ENCODE measurements around the gene TPP1. TPM values are rescaled to one million over a fixed set of nuclear protein-coding genes. Genes with fewer than 3 reads are reported as not detected.
A peak's percentile ranks its signal among the peaks of the same experiment; 100 is the strongest.

TPP1 gene
- polyA plus RNA-seq, 1 experiment: 77.6 TPM

DNA sequence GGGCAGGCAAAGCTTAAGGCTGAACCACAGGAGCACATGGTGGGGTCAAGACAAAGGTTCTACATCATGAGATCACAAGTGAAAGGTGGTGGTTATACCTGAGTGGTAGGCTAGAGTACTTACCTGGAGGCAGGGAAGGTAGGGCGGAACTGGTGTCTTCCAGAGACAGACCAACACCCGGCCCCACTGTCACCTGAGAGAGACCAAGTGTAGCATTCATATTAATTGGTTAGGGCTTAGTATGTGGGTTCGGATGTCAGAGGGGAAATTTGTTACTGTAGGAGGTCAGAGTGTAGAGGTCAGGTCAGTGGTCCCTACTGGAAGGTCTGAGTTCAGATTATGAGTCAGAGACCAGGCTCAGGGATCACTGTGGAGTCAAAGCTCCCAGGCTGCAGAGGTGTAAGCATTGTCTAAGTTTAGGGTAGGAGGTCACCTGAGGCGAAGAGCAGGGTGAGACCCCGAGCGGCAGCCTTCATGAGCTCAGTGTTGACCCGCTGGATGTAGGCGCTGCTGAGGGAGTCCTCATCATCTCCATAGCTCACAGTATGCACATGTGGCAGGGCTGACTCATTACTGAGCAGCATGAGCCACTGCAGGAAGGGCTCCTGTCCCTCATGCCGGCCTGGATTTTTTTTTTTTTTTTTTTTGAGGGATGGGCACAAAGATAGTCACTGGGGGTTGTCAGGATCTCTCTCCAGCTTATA, 3.2 kb downstream of the TPP1 start:
- DNase-seq (ENCODE audit: low read depth): no peak
- Histone ChIP-seq H3K36me3 (ENCODE audit: control insufficient read depth, insufficient read depth, low read length) (peaks cover 16% of the 10 kb centered on the region), H3K27me3 (ENCODE audit: control insufficient read depth, insufficient read depth, low read length) (no peaks in the 10 kb centered on the region), H3K4me3 (ENCODE audit: low read depth, low read length) (no peak overlapping the region)
- ChIA-PET POLR2A (no interaction called here), CTCF (interaction anchor here (1.1 kb wide), 1 partner anchor 59 kb away, joined by 4 read pairs; no protein-coding TSS in a partner anchor)
- TF ChIP-seq, protein P1, sequence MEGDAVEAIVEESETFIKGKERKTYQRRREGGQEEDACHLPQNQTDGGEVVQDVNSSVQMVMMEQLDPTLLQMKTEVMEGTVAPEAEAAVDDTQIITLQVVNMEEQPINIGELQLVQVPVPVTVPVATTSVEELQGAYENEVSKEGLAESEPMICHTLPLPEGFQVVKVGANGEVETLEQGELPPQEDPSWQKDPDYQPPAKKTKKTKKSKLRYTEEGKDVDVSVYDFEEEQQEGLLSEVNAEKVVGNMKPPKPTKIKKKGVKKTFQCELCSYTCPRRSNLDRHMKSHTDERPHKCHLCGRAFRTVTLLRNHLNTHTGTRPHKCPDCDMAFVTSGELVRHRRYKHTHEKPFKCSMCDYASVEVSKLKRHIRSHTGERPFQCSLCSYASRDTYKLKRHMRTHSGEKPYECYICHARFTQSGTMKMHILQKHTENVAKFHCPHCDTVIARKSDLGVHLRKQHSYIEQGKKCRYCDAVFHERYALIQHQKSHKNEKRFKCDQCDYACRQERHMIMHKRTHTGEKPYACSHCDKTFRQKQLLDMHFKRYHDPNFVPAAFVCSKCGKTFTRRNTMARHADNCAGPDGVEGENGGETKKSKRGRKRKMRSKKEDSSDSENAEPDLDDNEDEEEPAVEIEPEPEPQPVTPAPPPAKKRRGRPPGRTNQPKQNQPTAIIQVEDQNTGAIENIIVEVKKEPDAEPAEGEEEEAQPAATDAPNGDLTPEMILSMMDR (IDR thresholded peaks at IDR 0.05; ENCODE audit: insufficient read depth, low read depth, low read length): no peak

GRCh38 chr11:6615046-6615445, 4.2 kb downstream of the TPP1 start:
- no peaks in the 10 kb centered on the region for H3K27me3 ChIP-seq (ENCODE audit: control insufficient read depth, insufficient read depth, low read length)
- ChIA-PET CTCF (interaction anchor here (1.1 kb wide), 1 partner anchor 60 kb away, joined by 4 read pairs; no protein-coding TSS in a partner anchor), POLR2A (no interaction called here)
- DNase-seq (ENCODE audit: low read depth): no peak
- peaks cover 23% of the 10 kb centered on the region for H3K36me3 ChIP-seq (ENCODE audit: control insufficient read depth, insufficient read depth, low read length)
- TF ChIP-seq, protein P1 (IDR thresholded peaks at IDR 0.05; ENCODE audit: insufficient read depth, low read depth, low read length): no peak
- no peak overlapping the region for H3K4me3 ChIP-seq (ENCODE audit: low read depth, low read length)

DNA sequence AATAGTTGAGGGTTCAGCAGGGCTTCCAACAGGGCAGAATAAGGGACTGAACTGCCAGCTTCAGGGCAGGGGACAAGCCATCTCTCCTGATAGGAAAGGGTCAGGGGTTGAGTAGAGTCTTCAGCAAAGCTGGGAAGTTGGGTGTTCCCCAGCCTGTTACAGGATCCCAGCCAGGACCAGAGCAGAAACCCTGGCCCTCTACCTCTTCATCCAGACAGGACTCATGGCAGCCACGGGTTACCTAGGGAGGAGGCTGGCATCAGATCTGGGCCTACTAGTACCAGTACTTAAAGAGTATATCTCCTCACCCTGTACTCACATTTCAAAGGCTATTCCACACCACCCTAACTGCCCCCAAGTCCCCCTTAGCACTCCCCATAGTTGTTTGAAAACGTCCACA, 4.8 kb downstream of the TPP1 start:
- H3K27me3 ChIP-seq (ENCODE audit: control insufficient read depth, insufficient read depth, low read length): no peaks in the 10 kb centered on the region
- CTCF ChIA-PET: no interaction called here
- POLR2A ChIA-PET: no interaction called here
- DNase-seq (ENCODE audit: low read depth): no peak
- no peak overlapping the region for H3K4me3 ChIP-seq (ENCODE audit: low read depth, low read length)
- peaks cover 29% of the 10 kb centered on the region for H3K36me3 ChIP-seq (ENCODE audit: control insufficient read depth, insufficient read depth, low read length)
- TF ChIP-seq, protein P1 (IDR thresholded peaks at IDR 0.05; ENCODE audit: insufficient read depth, low read depth, low read length): no peak

- no peak for DNase-seq (ENCODE audit: low read depth)
- ChIA-PET CTCF (interaction anchor here (2.1 to 3.2 kb wide), 2 partner anchors 69 to 74 kb away, joined by 5 to 24 read pairs; partner anchors contain the start of gene MRPL17), POLR2A (no interaction called here)
- H3K36me3 ChIP-seq (ENCODE audit: control insufficient read depth, insufficient read depth, low read length): peaks cover 38% of the 10 kb centered on the region
- H3K27me3 ChIP-seq (ENCODE audit: control insufficient read depth, insufficient read depth, low read length): no peaks in the 10 kb centered on the region
- TF ChIP-seq, protein P1 (IDR thresholded peaks at IDR 0.05; ENCODE audit: insufficient read depth, low read depth, low read length): no peak
- no peak overlapping the region for H3K4me3 ChIP-seq (ENCODE audit: low read depth, low read length)
Measured at GRCh38 chr11:6613496-6613895, 5.7 kb downstream of the TPP1 start.

DNA sequence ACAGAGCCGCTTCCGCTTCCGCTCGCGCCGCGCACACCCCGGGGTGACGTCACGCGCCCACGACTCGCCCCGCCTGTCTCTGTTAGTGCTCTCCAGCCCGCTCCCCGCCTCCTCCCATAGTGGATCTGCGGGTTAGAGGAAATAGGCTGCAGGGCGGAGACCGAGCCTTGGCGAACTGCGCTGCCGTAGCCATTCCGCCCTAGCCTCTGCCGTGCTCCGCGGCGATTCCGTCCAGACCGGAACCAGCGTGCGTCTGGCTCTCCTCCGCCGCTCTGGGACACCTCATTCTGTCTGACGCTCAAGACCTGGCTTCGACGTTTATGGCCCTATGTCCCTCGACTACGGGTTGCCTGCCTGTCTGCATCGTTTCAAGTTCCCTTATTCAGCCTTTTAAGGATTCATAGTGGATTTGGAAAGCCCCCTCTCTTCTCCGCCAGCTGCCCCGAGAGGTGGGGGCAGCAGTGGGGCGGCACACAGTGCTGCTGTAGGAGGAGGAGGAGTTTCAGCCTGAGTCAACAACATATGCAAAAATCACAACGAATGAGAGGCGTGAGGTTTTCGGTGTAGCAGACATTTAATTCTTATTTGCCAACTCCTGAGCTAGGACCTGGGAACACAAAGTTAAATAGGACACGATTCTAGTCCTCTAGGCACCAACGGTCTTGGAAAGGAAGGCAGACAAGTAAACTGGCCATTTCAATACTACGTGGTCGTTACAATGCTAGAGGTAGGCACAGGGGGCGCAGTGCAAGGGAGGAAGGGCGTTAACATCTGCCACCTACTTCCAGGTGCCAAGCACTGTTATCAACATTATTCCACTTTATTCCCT, 6.8 kb downstream of the TPP1 start, which contains the start of gene TAF10:
TSS of gene TAF10 (minus strand) at position 4 of the 829 bp plus-strand sequence. CDS start 27 bp downstream, outside the sequence.
- ChIA-PET CTCF (interaction anchor here (0.6 to 3.2 kb wide), 9 partner anchors 34 to 173 kb away, joined by 3 to 24 read pairs (median 5); partner anchors contain the start of genes MRPL17 and TIMM10B), POLR2A (interaction anchor here (0.6 to 1.1 kb wide), 3 partner anchors 82 to 898 kb away, joined by 3 read pairs; no protein-coding TSS in a partner anchor)
- no peaks in the 10 kb centered on the region for H3K27me3 ChIP-seq (ENCODE audit: control insufficient read depth, insufficient read depth, low read length)
- peaks cover 42% of the 10 kb centered on the region for H3K36me3 ChIP-seq (ENCODE audit: control insufficient read depth, insufficient read depth, low read length)
- TF ChIP-seq, protein P1 (IDR thresholded peaks at IDR 0.05; ENCODE audit: insufficient read depth, low read depth, low read length): peak; percentile 59
- peak; percentile 80 for DNase-seq (ENCODE audit: low read depth)
- H3K4me3 ChIP-seq (ENCODE audit: low read depth, low read length): peak within 1 kb of the TSS; percentile 79
